Measurements from ENCODE around the gene NALCN. TPM values are rescaled to one million over a fixed set of nuclear protein-coding genes. Genes with fewer than 3 reads are reported as not detected.

The NALCN gene
- total RNA-seq, 2 donors from 2014 or later: 3.2 TPM; not detected in 1

GRCh38 chr13:101383595-101383994, 32.7 kb downstream of the NALCN start:
- no peaks in the 10 kb centered on the region for H3K27me3 ChIP-seq (replicated peaks; ENCODE audit: insufficient read depth)
- 44% methylated on average over 2 of the region's 2 CpGs for WGBS
- H3K27ac ChIP-seq: no peak overlapping the region
- H3K9me3 ChIP-seq: no peaks in the 10 kb centered on the region
- no peak overlapping the region for H3K4me3 ChIP-seq
- TF ChIP-seq POLR2A (IDR thresholded peaks at IDR 0.05) (no peak), POLR2AphosphoS5 (IDR thresholded peaks at IDR 0.05) (no peak), CTCF (IDR thresholded peaks at IDR 0.05) (no peak)
- DNase-seq (ENCODE audit: low spot score): no peak
- intact Hi-C loops (cut with DNase I): no loop called here
- H3K4me1 ChIP-seq (replicated peaks): no peaks in the 10 kb centered on the region
- no peaks in the 10 kb centered on the region for H3K36me3 ChIP-seq

- H3K4me3 ChIP-seq: no peak overlapping the region
- H3K9me3 ChIP-seq: no peaks in the 10 kb centered on the region
- intact Hi-C loops (cut with DNase I): no loop called here
- H3K36me3 ChIP-seq: no peaks in the 10 kb centered on the region
- no peak overlapping the region for H3K27ac ChIP-seq
- H3K27me3 ChIP-seq (replicated peaks; ENCODE audit: insufficient read depth): no peaks in the 10 kb centered on the region
- no peaks in the 10 kb centered on the region for H3K4me1 ChIP-seq (replicated peaks)
- DNase-seq (ENCODE audit: low spot score): no peak
- TF ChIP-seq POLR2A (IDR thresholded peaks at IDR 0.05) (no peak), CTCF (IDR thresholded peaks at IDR 0.05) (no peak), POLR2AphosphoS5 (IDR thresholded peaks at IDR 0.05) (no peak)
- 85% methylated on average over 2 of the region's 2 CpGs for WGBS
Observed at GRCh38 chr13:101382701-101383100, 33.6 kb downstream of the NALCN start.

- no peak overlapping the region for H3K27ac ChIP-seq
- H3K4me1 ChIP-seq (replicated peaks): no peaks in the 10 kb centered on the region
- TF ChIP-seq POLR2A (IDR thresholded peaks at IDR 0.05): no peak
- no peak for TF ChIP-seq POLR2AphosphoS5 (IDR thresholded peaks at IDR 0.05)
- no peak for TF ChIP-seq CTCF (IDR thresholded peaks at IDR 0.05)
- no peaks in the 10 kb centered on the region for H3K36me3 ChIP-seq
- intact Hi-C loops (cut with DNase I): no loop called here
- no peaks in the 10 kb centered on the region for H3K9me3 ChIP-seq
- no peak overlapping the region for H3K4me3 ChIP-seq
- WGBS: 18% methylated on average over 2 of the region's 2 CpGs
- DNase-seq (ENCODE audit: low spot score): no peak
- no peaks in the 10 kb centered on the region for H3K27me3 ChIP-seq (replicated peaks; ENCODE audit: insufficient read depth)
Observed at GRCh38 chr13:101382086-101382485, 34.2 kb downstream of the NALCN start.

- Histone ChIP-seq H3K36me3 (no peaks in the 10 kb centered on the region), H3K27ac (no peak overlapping the region), H3K27me3 (replicated peaks; ENCODE audit: insufficient read depth) (no peaks in the 10 kb centered on the region), H3K4me1 (replicated peaks) (no peaks in the 10 kb centered on the region), H3K4me3 (no peak overlapping the region), H3K9me3 (no peaks in the 10 kb centered on the region)
- TF ChIP-seq POLR2AphosphoS5 (IDR thresholded peaks at IDR 0.05) (no peak), POLR2A (IDR thresholded peaks at IDR 0.05) (no peak), CTCF (IDR thresholded peaks at IDR 0.05) (no peak)
- DNase-seq (ENCODE audit: low spot score): no peak
- intact Hi-C loops (cut with DNase I): no loop called here
- 52% methylated on average over 3 of the region's 3 CpGs for WGBS
Observed at GRCh38 chr13:101360525-101360924, 55.8 kb downstream of the NALCN start.

GRCh38 chr13:101354895-101355294, 61.4 kb downstream of the NALCN start:
- intact Hi-C loops (cut with DNase I): no loop called here
- Histone ChIP-seq H3K27me3 (replicated peaks; ENCODE audit: insufficient read depth) (no peaks in the 10 kb centered on the region), H3K27ac (no peak overlapping the region), H3K4me1 (replicated peaks) (no peaks in the 10 kb centered on the region), H3K36me3 (no peaks in the 10 kb centered on the region), H3K4me3 (no peak overlapping the region), H3K9me3 (no peaks in the 10 kb centered on the region)
- 92% methylated on average over 5 of the region's 5 CpGs for WGBS
- TF ChIP-seq POLR2AphosphoS5 (IDR thresholded peaks at IDR 0.05): no peak
- no peak for TF ChIP-seq CTCF (IDR thresholded peaks at IDR 0.05)
- no peak for TF ChIP-seq POLR2A (IDR thresholded peaks at IDR 0.05)
- no peak for DNase-seq (ENCODE audit: low spot score)

Data from prostate gland (tissue), 2 donors.